RWPE2 (cell line): ENCODE measurements around the gene SUSD5.

Experiments used
- ATAC-seq: fragments of 200-7000 bp; cut with Tn5 transposase; 3 replicates; pipeline ENCODE4 v1.9.1; 2021; ENCODE audit warnings: low read depth
- DNase-seq: peaks from one replicate; pipeline ENCODE4 v3.0.0-alpha.2; 2020; ENCODE audit warnings: low spot score
- H3K27ac ChIP-seq: fragments of 450-650 bp; 2 replicates; pipeline ENCODE4 v1.5.1; 2017; ENCODE audit warnings: mild to moderate bottlenecking; ENCODE audit not compliant: poor library complexity, severe bottlenecking
- H3K27me3 ChIP-seq: fragments of 250-450 bp; sonication (Bioruptor Pico); 2 replicates; pipeline ENCODE4 v1.5.1; 2021; ENCODE audit warnings: mild to moderate bottlenecking, moderate library complexity; ENCODE audit not compliant: insufficient read depth, poor library complexity, severe bottlenecking
- H3K36me3 ChIP-seq: fragments of 250-450 bp; sonication (Bioruptor Pico); 2 replicates; pipeline ENCODE4 v1.5.1; 2020; ENCODE audit warnings: low read depth, mild to moderate bottlenecking, moderate library complexity
- H3K4me1 ChIP-seq: fragments of 250-450 bp; sonication (Bioruptor Pico); 2 replicates; pipeline ENCODE4 v1.5.1; 2021; ENCODE audit warnings: mild to moderate bottlenecking, moderate library complexity; ENCODE audit not compliant: insufficient read depth, poor library complexity, severe bottlenecking
- H3K4me3 ChIP-seq: fragments of 250-450 bp; sonication (Bioruptor Pico); 2 replicates; pipeline ENCODE4 v1.5.1; 2021; ENCODE audit warnings: mild to moderate bottlenecking, moderate library complexity; ENCODE audit not compliant: severe bottlenecking
- H3K9me3 ChIP-seq: fragments of 250-450 bp; sonication (Bioruptor Pico); 2 replicates; pipeline ENCODE4 v1.5.1; 2021; ENCODE audit warnings: mild to moderate bottlenecking, moderate library complexity; ENCODE audit not compliant: severe bottlenecking
- CTCF ChIP-seq: fragments of 450-650 bp; IDR thresholded peaks from one replicate; pipeline ENCODE4 v1.5.1; 2017; ENCODE audit warnings: mild to moderate bottlenecking, moderate library complexity; ENCODE audit not compliant: poor library complexity, severe bottlenecking

SUSD5 gene

GRCh38 chr3:33179132-33179531 is 39.5 kb downstream of the SUSD5 start:
- no peaks in the 10 kb centered on the region for H3K36me3 ChIP-seq
- no peaks in the 10 kb centered on the region for H3K4me1 ChIP-seq
- no peak overlapping the region for H3K4me3 ChIP-seq
- DNase-seq (no peak), ATAC-seq (no peak)
- H3K27me3 ChIP-seq: no peaks in the 10 kb centered on the region
- H3K27ac ChIP-seq: no peak overlapping the region
- no peaks in the 10 kb centered on the region for H3K9me3 ChIP-seq
- TF ChIP-seq CTCF: no peak

GRCh38 chr3:33174711-33175414 is 43.7 kb downstream of the SUSD5 start:
- Histone ChIP-seq H3K4me1 (no peaks in the 10 kb centered on the region), H3K9me3 (no peaks in the 10 kb centered on the region), H3K27ac (no peak overlapping the region), H3K4me3 (no peak overlapping the region), H3K36me3 (no peaks in the 10 kb centered on the region), H3K27me3 (no peaks in the 10 kb centered on the region)
- no peak for ATAC-seq
- TF ChIP-seq CTCF: no peak
- no peak for DNase-seq

- H3K9me3 ChIP-seq: no peaks in the 10 kb centered on the region
- no peak overlapping the region for H3K4me3 ChIP-seq
- no peak for ATAC-seq
- DNase-seq: no peak
- no peaks in the 10 kb centered on the region for H3K27me3 ChIP-seq
- H3K36me3 ChIP-seq: no peaks in the 10 kb centered on the region
- no peaks in the 10 kb centered on the region for H3K4me1 ChIP-seq
- no peak for TF ChIP-seq CTCF
- H3K27ac ChIP-seq: no peak overlapping the region
Measured at GRCh38 chr3:33174095-33174494, 44.5 kb downstream of the SUSD5 start.

GRCh38 chr3:33173672-33174071 is 44.9 kb downstream of the SUSD5 start:
- no peaks in the 10 kb centered on the region for H3K27me3 ChIP-seq
- ATAC-seq (no peak), DNase-seq (no peak)
- H3K9me3 ChIP-seq: no peaks in the 10 kb centered on the region
- TF ChIP-seq CTCF: no peak
- no peaks in the 10 kb centered on the region for H3K4me1 ChIP-seq
- no peaks in the 10 kb centered on the region for H3K36me3 ChIP-seq
- H3K4me3 ChIP-seq: no peak overlapping the region
- no peak overlapping the region for H3K27ac ChIP-seq

GRCh38 chr3:33173103-33173502 is 45.5 kb downstream of the SUSD5 start:
- Histone ChIP-seq H3K4me3 (no peak overlapping the region), H3K27me3 (no peaks in the 10 kb centered on the region), H3K36me3 (no peaks in the 10 kb centered on the region), H3K9me3 (no peaks in the 10 kb centered on the region), H3K4me1 (no peaks in the 10 kb centered on the region), H3K27ac (no peak overlapping the region)
- ATAC-seq (no peak), DNase-seq (no peak)
- no peak for TF ChIP-seq CTCF
